Osteoblast (primary cell): ENCODE results near the gene UBE4A. TPM values are rescaled to one million over a fixed set of nuclear protein-coding genes. Genes with fewer than 3 reads are reported as not detected.
A peak's percentile ranks its signal among the peaks of the same experiment; 100 is the strongest.
"Not testable (repeated sequence)": the region's sequence is repeated elsewhere in the genome, so short reads cannot be mapped to it uniquely, and the experiment has no call there.

Experiments used
- DNase-seq: peaks from one replicate; pipeline ENCODE4 v3.0.0; 2011; ENCODE audit warnings: low spot score, mixed read lengths; ENCODE audit not compliant: insufficient read length; ENCODE audit errors: missing footprints
- H2AFZ ChIP-seq: 2 replicates; pipeline ENCODE4 v1.6.0; 2011; ENCODE audit warnings: mild to moderate bottlenecking, low read length
- H3K27ac ChIP-seq: 2 replicates; pipeline ENCODE4 v1.5.1; 2011; ENCODE audit warnings: mild to moderate bottlenecking, low read depth, low read length, moderate library complexity
- H3K27me3 ChIP-seq: 2 replicates; pipeline ENCODE4 v1.6.0; 2012; ENCODE audit warnings: mild to moderate bottlenecking, control low read depth, inconsistent platforms, low read length, moderate library complexity; ENCODE audit not compliant: insufficient read depth
- H3K36me3 ChIP-seq: 2 replicates; pipeline ENCODE4 v1.5.1; 2011; ENCODE audit warnings: mild to moderate bottlenecking, low read length, control low read depth, moderate library complexity; ENCODE audit not compliant: insufficient read depth
- H3K4me1 ChIP-seq: 2 replicates; pipeline ENCODE4 v1.5.1; 2011; ENCODE audit warnings: mild to moderate bottlenecking, low read length, control low read depth, moderate library complexity; ENCODE audit not compliant: insufficient read depth
- H3K4me2 ChIP-seq: 2 replicates; pipeline ENCODE4 v1.6.0; 2011; ENCODE audit warnings: mild to moderate bottlenecking, low read length; ENCODE audit not compliant: insufficient read depth
- H3K4me3 ChIP-seq: fragments of 200-600 bp; sonication (generic); 3 replicates; pipeline ENCODE4 v1.5.1; 2012; ENCODE audit warnings: mild to moderate bottlenecking, low read length, inconsistent platforms; ENCODE audit not compliant: insufficient read depth
- H3K79me2 ChIP-seq: 2 replicates; pipeline ENCODE4 v1.6.0; 2012; ENCODE audit warnings: mild to moderate bottlenecking, low read length, control low read depth, inconsistent platforms; ENCODE audit not compliant: insufficient read depth
- H3K9me3 ChIP-seq: 2 replicates; pipeline ENCODE4 v1.5.1; 2011; ENCODE audit warnings: low read depth, low read length, control low read depth
- H4K20me1 ChIP-seq: 2 replicates; pipeline ENCODE4 v1.6.0; 2012; ENCODE audit warnings: mild to moderate bottlenecking, low read length, control low read depth; ENCODE audit not compliant: insufficient read depth
- total RNA-seq: library from RNA; depleted of rRNA; stranded (reverse); fragments of >200 nt; gene quantifications from 2 replicates; pipeline ENCODE4 v1.2.3, GENCODE V29; 2012
- TF ChIP-seq, protein P1 (sequence below): IDR thresholded peaks from 2 replicates; pipeline ENCODE4 v1.5.1; 2011; ENCODE audit warnings: mild to moderate bottlenecking, low read depth, low read length, moderate library complexity; ENCODE audit errors: extremely low read depth

The UBE4A gene
- total RNA-seq, 1 donor = 63.0 TPM

DNA sequence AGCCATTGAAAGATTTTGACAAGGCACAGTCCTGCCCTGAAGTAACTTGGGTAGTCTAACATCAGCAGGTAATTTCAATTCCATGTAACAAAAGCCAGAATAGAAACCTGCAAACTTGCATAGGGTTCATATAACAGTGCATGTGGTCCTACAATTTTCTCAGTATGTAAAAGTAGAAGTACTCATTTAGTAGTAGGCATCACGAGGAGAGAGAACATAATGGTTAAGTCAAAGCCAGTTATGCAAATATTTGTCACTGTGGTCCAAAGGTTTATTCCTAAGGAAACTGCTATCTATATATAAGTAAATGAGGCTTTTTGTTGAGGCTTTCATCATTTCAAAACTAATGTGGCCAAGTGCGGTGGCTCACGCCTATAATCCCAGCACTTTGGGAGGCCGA, 52.1 kb downstream of the UBE4A start:
- no peaks in the 10 kb centered on the region for H3K27me3 ChIP-seq
- no peak overlapping the region for H3K4me2 ChIP-seq
- no peak overlapping the region for H3K4me3 ChIP-seq
- peaks cover 13% of the 10 kb centered on the region for H4K20me1 ChIP-seq
- H2AFZ ChIP-seq = no peak overlapping the region
- no peaks in the 10 kb centered on the region for H3K9me3 ChIP-seq
- H3K4me1 ChIP-seq = peaks cover 10% of the 10 kb centered on the region
- H3K36me3 ChIP-seq = peaks cover 24% of the 10 kb centered on the region
- DNase-seq = peak; percentile 14
- peaks cover 27% of the 10 kb centered on the region for H3K79me2 ChIP-seq
- no peak overlapping the region for H3K27ac ChIP-seq
- TF ChIP-seq, protein P1, sequence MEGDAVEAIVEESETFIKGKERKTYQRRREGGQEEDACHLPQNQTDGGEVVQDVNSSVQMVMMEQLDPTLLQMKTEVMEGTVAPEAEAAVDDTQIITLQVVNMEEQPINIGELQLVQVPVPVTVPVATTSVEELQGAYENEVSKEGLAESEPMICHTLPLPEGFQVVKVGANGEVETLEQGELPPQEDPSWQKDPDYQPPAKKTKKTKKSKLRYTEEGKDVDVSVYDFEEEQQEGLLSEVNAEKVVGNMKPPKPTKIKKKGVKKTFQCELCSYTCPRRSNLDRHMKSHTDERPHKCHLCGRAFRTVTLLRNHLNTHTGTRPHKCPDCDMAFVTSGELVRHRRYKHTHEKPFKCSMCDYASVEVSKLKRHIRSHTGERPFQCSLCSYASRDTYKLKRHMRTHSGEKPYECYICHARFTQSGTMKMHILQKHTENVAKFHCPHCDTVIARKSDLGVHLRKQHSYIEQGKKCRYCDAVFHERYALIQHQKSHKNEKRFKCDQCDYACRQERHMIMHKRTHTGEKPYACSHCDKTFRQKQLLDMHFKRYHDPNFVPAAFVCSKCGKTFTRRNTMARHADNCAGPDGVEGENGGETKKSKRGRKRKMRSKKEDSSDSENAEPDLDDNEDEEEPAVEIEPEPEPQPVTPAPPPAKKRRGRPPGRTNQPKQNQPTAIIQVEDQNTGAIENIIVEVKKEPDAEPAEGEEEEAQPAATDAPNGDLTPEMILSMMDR = no peak

DNA sequence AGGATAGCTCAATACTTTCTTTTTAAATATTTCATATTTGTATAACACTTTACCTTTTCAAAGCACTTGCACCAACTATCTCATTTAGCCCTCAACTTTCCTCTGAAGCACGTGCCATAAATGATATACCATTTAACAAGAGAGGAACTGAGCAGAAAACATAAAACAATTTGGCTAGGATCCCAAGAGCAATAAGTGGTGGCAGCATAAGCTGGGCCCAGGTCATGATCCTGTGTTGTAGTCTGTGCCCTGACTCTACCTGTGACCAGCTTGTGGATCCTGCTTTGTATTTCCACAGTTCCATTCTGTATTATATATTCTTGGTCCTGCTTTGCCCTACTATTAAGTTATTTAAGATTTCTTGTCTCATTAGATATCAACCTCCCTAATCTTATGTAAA, 53.5 kb downstream of the UBE4A start:
- H3K4me1 ChIP-seq = peaks cover 7% of the 10 kb centered on the region
- no peak overlapping the region for H3K4me2 ChIP-seq
- no peak for DNase-seq
- H3K27ac ChIP-seq = no peak overlapping the region
- no peaks in the 10 kb centered on the region for H3K27me3 ChIP-seq
- H4K20me1 ChIP-seq = peaks cover 11% of the 10 kb centered on the region
- no peak overlapping the region for H2AFZ ChIP-seq
- H3K79me2 ChIP-seq = peaks cover 16% of the 10 kb centered on the region
- TF ChIP-seq, protein P1 = no peak
- H3K36me3 ChIP-seq = peaks cover 12% of the 10 kb centered on the region
- H3K9me3 ChIP-seq = no peaks in the 10 kb centered on the region
- H3K4me3 ChIP-seq = no peak overlapping the region

DNA sequence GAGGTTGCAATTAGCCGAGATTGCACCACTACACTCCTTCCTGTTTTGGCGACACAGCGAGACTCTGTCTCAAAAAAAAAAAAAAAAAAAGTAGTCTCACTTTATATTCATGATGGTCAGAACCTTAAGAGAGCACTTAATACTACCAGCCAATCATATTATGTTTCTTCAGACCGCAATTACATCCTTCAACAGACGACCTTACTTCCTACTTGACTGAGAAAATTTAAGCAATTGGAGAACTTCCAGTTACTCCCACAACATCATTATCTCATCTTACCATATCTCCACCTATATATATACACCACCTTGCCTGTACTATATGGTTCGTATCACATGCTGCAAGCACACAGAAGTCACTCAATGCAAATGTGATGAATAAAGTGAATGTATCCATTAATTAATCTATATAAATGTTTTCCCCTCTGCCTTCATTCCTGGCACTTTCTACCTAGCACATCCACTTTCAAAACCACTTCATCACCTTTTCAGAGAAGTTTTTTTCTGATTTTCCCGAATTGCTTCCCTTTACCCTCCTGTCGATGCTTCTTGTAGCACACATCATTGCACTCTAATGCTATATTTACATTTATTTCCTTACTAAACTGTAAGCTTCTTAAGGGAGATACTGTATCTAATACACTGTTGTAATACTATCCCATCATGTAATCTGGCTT, 55.8 kb downstream of the UBE4A start:
- H3K4me3 ChIP-seq = no peak overlapping the region

DNA sequence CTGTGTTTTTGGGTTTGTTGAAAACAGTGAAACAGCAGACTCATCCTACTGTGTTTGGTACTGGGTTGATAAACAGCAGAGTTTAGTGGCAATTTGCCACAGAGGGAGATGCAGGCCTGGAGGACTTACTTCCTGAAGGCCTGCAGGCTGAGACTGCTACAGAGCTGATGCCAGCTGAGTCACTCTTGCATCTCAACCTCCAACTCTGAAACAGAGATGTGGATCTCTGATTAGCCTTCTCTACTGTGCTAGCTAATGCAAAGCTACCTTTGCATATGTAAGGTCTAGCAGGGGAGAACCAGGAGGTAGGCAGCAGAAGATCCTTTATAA, 56.3 kb downstream of the UBE4A start:
- no peak overlapping the region for H3K27ac ChIP-seq
- no peaks in the 10 kb centered on the region for H3K36me3 ChIP-seq
- H4K20me1 ChIP-seq = no peaks in the 10 kb centered on the region
- DNase-seq = peak; percentile 73
- no peaks in the 10 kb centered on the region for H3K27me3 ChIP-seq
- no peak overlapping the region for H3K4me3 ChIP-seq
- no peak overlapping the region for H3K4me2 ChIP-seq
- no peaks in the 10 kb centered on the region for H3K9me3 ChIP-seq
- H3K79me2 ChIP-seq = peaks cover under 1% of the 10 kb centered on the region
- peaks cover 7% of the 10 kb centered on the region for H3K4me1 ChIP-seq
- H2AFZ ChIP-seq = no peak overlapping the region
- TF ChIP-seq, protein P1 = no peak

More for the DNA sequence above, 55.8 kb downstream of the UBE4A start:
- H3K27me3 ChIP-seq = no peaks in the 10 kb centered on the region
- no peaks in the 10 kb centered on the region for H4K20me1 ChIP-seq
- H2AFZ ChIP-seq = no peak overlapping the region
- H3K9me3 ChIP-seq = no peaks in the 10 kb centered on the region
- peaks cover 2% of the 10 kb centered on the region for H3K79me2 ChIP-seq
- H3K4me2 ChIP-seq = no peak overlapping the region
- TF ChIP-seq, protein P1 = no peak
- H3K27ac ChIP-seq = no peak overlapping the region
- H3K36me3 ChIP-seq = no peaks in the 10 kb centered on the region
- H3K4me1 ChIP-seq = peaks cover 7% of the 10 kb centered on the region
- DNase-seq = no peak

DNA sequence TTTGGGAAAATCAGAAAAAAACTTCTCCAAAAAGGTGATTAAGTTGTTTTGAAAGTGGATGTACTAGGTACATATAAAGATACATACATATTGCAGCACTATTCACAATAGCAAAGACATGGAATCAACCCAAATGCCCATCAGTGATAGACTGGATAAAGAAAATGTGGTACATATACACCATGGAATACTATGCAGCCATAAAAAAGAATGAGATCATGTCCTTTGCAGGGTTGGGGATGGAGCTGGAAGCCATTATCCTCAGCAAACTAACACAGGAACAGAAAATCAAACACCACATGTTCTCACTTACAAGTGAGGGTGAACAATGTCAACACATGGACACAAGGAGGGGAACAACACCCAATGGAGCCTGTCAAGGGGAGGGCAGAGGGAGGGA, 57.5 kb downstream of the UBE4A start:
- H3K27ac ChIP-seq = not testable (repeated sequence)

More for the DNA sequence above, 57.5 kb downstream of the UBE4A start:
- not testable (repeated sequence) for H3K4me3 ChIP-seq, H3K9me3 ChIP-seq, H3K4me1 ChIP-seq, DNase-seq, H3K36me3 ChIP-seq, H3K4me2 ChIP-seq, H3K79me2 ChIP-seq, H4K20me1 ChIP-seq, H3K27me3 ChIP-seq, H2AFZ ChIP-seq
